ENCODE data around the gene PTPA. TPM values are rescaled to one million over a fixed set of nuclear protein-coding genes. Genes with fewer than 3 reads are reported as not detected.

PTPA gene
- total and polyA plus RNA-seq, 2 donors (not counting 3 experiments of a cell fraction or from before 2014, with no cell fraction given), result 97.7 to 121 TPM

- Histone ChIP-seq H3K4me1 (ENCODE audit: control insufficient read depth, extremely low read depth, insufficient read depth, low read length) (no peaks in the 10 kb centered on the region), H3K4me3 (replicated peaks in 1 of 3; ENCODE audit: insufficient read depth in 1 of 3, low read depth in 1 of 3, low read length in 3 of 3) (no peak overlapping the region), H4K20me1 (replicated peaks; ENCODE audit: control insufficient read depth, extremely low read depth, insufficient read depth, low read length) (no peaks in the 10 kb centered on the region), H3K27me3 (ENCODE audit: control insufficient read depth in 2 of 2, insufficient read depth in 2 of 2, low read length in 2 of 2) (no peaks in the 10 kb centered on the region), H3K9me3 (replicated peaks; ENCODE audit: control insufficient read depth, insufficient read depth, low read length) (no peaks in the 10 kb centered on the region), H3K36me3 (ENCODE audit: control insufficient read depth in 2 of 2, extremely low read depth in 1 of 2, insufficient read depth in 2 of 2, low read length in 2 of 2) (no peaks in the 10 kb centered on the region), H2AFZ (ENCODE audit: low read depth, low read length) (no peak overlapping the region), H3K9ac (replicated peaks; ENCODE audit: extremely low read depth, insufficient read depth, low read length) (no peak overlapping the region), H3K27ac (ENCODE audit: insufficient read depth, low read depth, low read length) (no peak overlapping the region), H3K9me1 (replicated peaks; ENCODE audit: control insufficient read depth, extremely low read depth, insufficient read depth, low read length) (no peaks in the 10 kb centered on the region), H3K79me2 (ENCODE audit: control insufficient read depth, insufficient read depth, low read length) (no peaks in the 10 kb centered on the region), H3K4me2 (ENCODE audit: insufficient read depth, low read length) (no peak overlapping the region)
- intact Hi-C loops (cut with micrococcal nuclease), result no loop called here
- dilution Hi-C loops (cut with MboI; ENCODE audit: extremely low pct_ligation_motif_present, low sequenced_read_pairs), result no loop called here
- FAIRE-seq (no peak), DNase-seq (ENCODE audit: low read depth, low spot score) (no peak)
- ChIA-PET POLR2A (no interaction called here), CTCF (interaction anchor here (0.6 to 5.3 kb wide), 3 partner anchors 10 to 293 kb away, joined by 3 to 19 read pairs (median 3); no protein-coding TSS in a partner anchor)
- no peak for TF ChIP-seq GATA2 (IDR thresholded peaks at IDR 0.05; ENCODE audit: insufficient read depth, insufficient read length, low read depth, low read length)
- no peak for TF ChIP-seq MYC (IDR thresholded peaks at IDR 0.05; ENCODE audit: low read depth, low read length)
- no peak for TF ChIP-seq EZH2 (IDR thresholded peaks at IDR 0.05; ENCODE audit: borderline replicate concordance, low read depth, low read length, severe bottlenecking)
- no peak for TF ChIP-seq MAX (IDR thresholded peaks at IDR 0.05; ENCODE audit: insufficient read depth, insufficient read length)
- TF ChIP-seq POLR2A (IDR thresholded peaks at IDR 0.05; ENCODE audit: low read depth, low read length), result no peak
- TF ChIP-seq FOS (IDR thresholded peaks at IDR 0.05; ENCODE audit: borderline replicate concordance, insufficient read depth, low read length), result no peak
- TF ChIP-seq POLR2AphosphoS5 (IDR thresholded peaks at IDR 0.05; ENCODE audit: insufficient read depth, low read depth, low read length), result no peak
- no peak for TF ChIP-seq CTCF (IDR thresholded peaks at IDR 0.05; ENCODE audit: extremely low read depth in 1 of 2, insufficient read depth in 1 of 2, low read depth in 1 of 2, low read length in 2 of 2)
- TF ChIP-seq JUN (IDR thresholded peaks at IDR 0.05; ENCODE audit: borderline replicate concordance, insufficient read depth, insufficient read length, low read depth), result no peak
- BruUV-seq (replicated peaks), result no TSS peak
Observed at GRCh38 chr9:129156163-129156562, 44.9 kb downstream of the PTPA start.

All from endothelial cell of umbilical vein (primary cell).